Measurements from ENCODE around the gene CAMTA2.

Gene CAMTA2

GRCh38 chr17:5023588-5024147, 36.2 kb upstream of the CAMTA2 start:
- POLR2A ChIA-PET: interaction anchor here (1.4 kb wide), 1 partner anchor 10 kb away, joined by 5 read pairs; no protein-coding TSS in a partner anchor
- TF ChIP-seq CTCF (IDR thresholded peaks at IDR 0.05; ENCODE audit: insufficient read depth, low read length, missing control alignments): no peak
- no peak overlapping the region for H3K4me3 ChIP-seq (ENCODE audit: low read depth, low read length)
- CTCF ChIA-PET: no interaction called here
- DNase-seq (ENCODE audit: low read depth, low spot score): no peak

- TF ChIP-seq CTCF (IDR thresholded peaks at IDR 0.05; ENCODE audit: insufficient read depth, low read length, missing control alignments): no peak
- no peak overlapping the region for H3K4me3 ChIP-seq (ENCODE audit: low read depth, low read length)
- CTCF ChIA-PET: interaction anchor here (1.0 to 2.3 kb wide), 3 partner anchors 9 to 42 kb away, joined by 3 to 13 read pairs (median 4); no protein-coding TSS in a partner anchor
- POLR2A ChIA-PET: interaction anchor here (1.4 kb wide), 1 partner anchor 8 kb away, joined by 5 read pairs; no protein-coding TSS in a partner anchor
- DNase-seq (ENCODE audit: low read depth, low spot score): no peak
Observed at GRCh38 chr17:5022171-5022711, 34.8 kb upstream of the CAMTA2 start.

GRCh38 chr17:5020502-5021023, 33.1 kb upstream of the CAMTA2 start:
- ChIA-PET CTCF (interaction anchor here (1.7 to 2.5 kb wide), 2 partner anchors 10 to 40 kb away, joined by 4 to 14 read pairs; no protein-coding TSS in a partner anchor), POLR2A (interaction anchor here (0.6 kb wide), 1 partner anchor 578 kb away, joined by 3 read pairs; no protein-coding TSS in a partner anchor)

GRCh38 chr17:5019475-5019956, 32.0 kb upstream of the CAMTA2 start:
- H3K4me3 ChIP-seq (ENCODE audit: low read depth, low read length): no peak overlapping the region
- DNase-seq (ENCODE audit: low read depth, low spot score): no peak
- ChIA-PET POLR2A (interaction anchor here (0.6 kb wide), 1 partner anchor 16 kb away, joined by 3 read pairs; no protein-coding TSS in a partner anchor), CTCF (interaction anchor here (1.1 to 2.5 kb wide), 3 partner anchors 11 to 49 kb away, joined by 3 to 14 read pairs (median 3); no protein-coding TSS in a partner anchor)
- TF ChIP-seq CTCF (IDR thresholded peaks at IDR 0.05; ENCODE audit: insufficient read depth, low read length, missing control alignments): peak; percentile 6

More at GRCh38 chr17:5020502-5021023, 33.1 kb upstream of the CAMTA2 start:
- no peak for TF ChIP-seq CTCF (IDR thresholded peaks at IDR 0.05; ENCODE audit: insufficient read depth, low read length, missing control alignments)
- no peak overlapping the region for H3K4me3 ChIP-seq (ENCODE audit: low read depth, low read length)
- no peak for DNase-seq (ENCODE audit: low read depth, low spot score)

- DNase-seq (ENCODE audit: low read depth, low spot score): no peak
- CTCF ChIA-PET: interaction anchor here (1.6 kb wide), 1 partner anchor 17 kb away, joined by 3 read pairs; no protein-coding TSS in a partner anchor
- POLR2A ChIA-PET: interaction anchor here (1.6 kb wide), 1 partner anchor 9 kb away, joined by 5 read pairs; no protein-coding TSS in a partner anchor
- H3K4me3 ChIP-seq (ENCODE audit: low read depth, low read length): no peak overlapping the region
- TF ChIP-seq CTCF (IDR thresholded peaks at IDR 0.05; ENCODE audit: insufficient read depth, low read length, missing control alignments): no peak
Observed at GRCh38 chr17:5014357-5014756, 26.9 kb upstream of the CAMTA2 start.

- POLR2A ChIA-PET: interaction anchor here (1.6 kb wide), 1 partner anchor 15 kb away, joined by 4 read pairs; the partner anchor contains the start of genes INCA1 and KIF1C
- no peak for TF ChIP-seq CTCF (IDR thresholded peaks at IDR 0.05; ENCODE audit: insufficient read depth, low read length, missing control alignments)
- DNase-seq (ENCODE audit: low read depth, low spot score): no peak
- no peak overlapping the region for H3K4me3 ChIP-seq (ENCODE audit: low read depth, low read length)
- CTCF ChIA-PET: interaction anchor here (0.7 to 1.6 kb wide), 2 partner anchors 20 to 24 kb away, joined by 3 to 4 read pairs; partner anchors contain the start of gene CAMTA2
Observed at GRCh38 chr17:5011928-5012327, 24.5 kb upstream of the CAMTA2 start.

Measured in AG04449 (cell line).